HCT116 (cell line): ENCODE measurements around the gene CDKAL1.

Experiments
- ATF3 ChIP-seq: IDR thresholded peaks from 2 replicates; pipeline ENCODE4 v1.6.1; 2012
- CTCF ChIP-seq, 3 experiments: fragments of 200-600 bp in 1 of 3; sonication (generic) in 1 of 3; IDR thresholded peaks in 2 of 3; conservative IDR thresholded peaks in 1 of 3; 2 replicates each; pipeline ENCODE4 v1.5.1; 2012 to 2017; ENCODE audit warnings: low read depth in 2 of 3, low read length in 2 of 3, antibody characterized with exemption in 1 of 3, borderline replicate concordance in 1 of 3, control low read depth in 1 of 3, mild to moderate bottlenecking in 1 of 3, mixed read lengths in 1 of 3, mixed run types in 1 of 3, moderate library complexity in 1 of 3; ENCODE audit not compliant: insufficient read depth in 1 of 3
- ELF1 ChIP-seq: IDR thresholded peaks from 2 replicates; pipeline ENCODE4 v1.6.1; 2012; ENCODE audit warnings: low read depth, borderline replicate concordance
- EZH2phosphoT487 ChIP-seq: fragments of 200-600 bp; IDR thresholded peaks from 2 replicates; pipeline ENCODE4 v1.6.1; 2018; ENCODE audit warnings: antibody characterized with exemption, borderline replicate concordance
- JUND ChIP-seq: IDR thresholded peaks from 2 replicates; pipeline ENCODE4 v1.6.1; 2012
- POLR2A ChIP-seq: IDR thresholded peaks from 2 replicates; pipeline ENCODE4 v1.7.0; 2011; ENCODE audit warnings: borderline replicate concordance; ENCODE audit not compliant: insufficient read depth, insufficient read length; ENCODE audit errors: extremely low read depth
- POLR2AphosphoS5 ChIP-seq: IDR thresholded peaks from 2 replicates; pipeline ENCODE4 v1.6.1; 2011; ENCODE audit warnings: mild to moderate bottlenecking, low read depth, low read length, moderate library complexity
- RAD21 ChIP-seq: IDR thresholded peaks from 2 replicates; pipeline ENCODE4 v1.6.1; 2012; ENCODE audit warnings: low read depth, mild to moderate bottlenecking
- REST ChIP-seq: IDR thresholded peaks from 2 replicates; pipeline ENCODE4 v1.6.1; 2012; ENCODE audit warnings: low read depth
- SIN3A ChIP-seq: IDR thresholded peaks from 2 replicates; pipeline ENCODE4 v1.6.1; 2012; ENCODE audit warnings: low read depth
- YY1 ChIP-seq: IDR thresholded peaks from 2 replicates; pipeline ENCODE4 v1.6.1; 2011; ENCODE audit warnings: low read length, low read depth, moderate library complexity, mild to moderate bottlenecking; ENCODE audit not compliant: insufficient replicate concordance; ENCODE audit errors: extremely low read depth
- ZFX ChIP-seq: fragments of 450-650 bp; IDR thresholded peaks from 2 replicates; pipeline ENCODE4 v1.6.1; 2017

DNA sequence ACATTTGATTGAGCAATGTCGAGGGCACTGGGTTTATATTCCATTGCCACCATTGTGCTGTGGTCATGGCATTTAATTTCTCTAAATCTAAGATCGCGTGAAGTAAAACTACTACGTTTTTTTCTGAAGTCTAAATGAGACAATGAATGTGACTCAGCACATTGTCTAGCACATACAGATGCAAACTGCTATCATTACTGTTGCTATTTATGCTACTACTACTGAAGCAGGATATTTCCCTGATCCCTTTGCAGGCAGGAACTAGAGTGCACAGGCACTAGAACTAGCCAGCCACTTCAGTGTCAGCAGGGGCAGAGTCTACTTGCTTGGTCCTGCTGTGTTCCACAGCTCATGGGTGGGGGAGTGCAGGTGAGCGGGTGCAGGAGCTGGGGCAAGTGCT lies 449.7 kb downstream of the CDKAL1 start:
- no peak for TF ChIP-seq POLR2A
- no peak for TF ChIP-seq JUND
- no peak for TF ChIP-seq CTCF (IDR thresholded peaks at IDR 0.05 in 2 of 3, conservative IDR thresholded peaks at IDR 0.05 in 1 of 3; ENCODE audit: borderline replicate concordance in 1 of 3, insufficient read depth in 1 of 3, low read depth in 2 of 3, low read length in 2 of 3)
- no peak for TF ChIP-seq POLR2AphosphoS5
- no peak for TF ChIP-seq YY1
- no peak for TF ChIP-seq ZFX
- no peak for TF ChIP-seq EZH2phosphoT487
- no peak for TF ChIP-seq REST
- no peak for TF ChIP-seq SIN3A
- TF ChIP-seq RAD21 = no peak
- no peak for TF ChIP-seq ATF3
- no peak for TF ChIP-seq ELF1
